ENCODE measurements around the gene MYCBPAP. TPM values are rescaled to one million over a fixed set of nuclear protein-coding genes. Genes with fewer than 3 reads are reported as not detected.

The MYCBPAP gene
- total RNA-seq, 2 donors from 2014 or later = 1.1 to 2.8 TPM

- Mint-ChIP-seq H3K4me3 (peak within 1 kb of the TSS; percentile 59), H3K27ac (no peak within 1 kb of the TSS), H3K4me1 (ENCODE audit: low read depth in 2 of 2) (peaks cover 0 to 12% of the 10 kb centered on the region in 2 donors), H3K9me3 (no peaks in the 10 kb centered on the region), H3K27me3 (peaks cover 17 to 24% of the 10 kb centered on the region in 2 donors), H3K36me3 (no peaks in the 10 kb centered on the region)
- DNase-seq (ENCODE audit: low spot score) = peak; percentile 90
- peak; percentile 94 to 95 for ATAC-seq
Observed at GRCh38 chr17:50560185-50560824, 52.1 kb downstream of the MYCBPAP start, which contains the start of gene CACNA1G. Gene CACNA1G, plus strand, starts transcription at chr17:50560715. Its CDS starts 745 bp downstream, at chr17:50561460.

GRCh38 chr17:50560931-50561745 lies 52.9 kb downstream of the MYCBPAP start:
- Mint-ChIP-seq H3K4me1 (ENCODE audit: low read depth in 2 of 2) (peaks cover 6 to 15% of the 10 kb centered on the region in 2 donors), H3K27me3 (peaks cover 25 to 30% of the 10 kb centered on the region in 2 donors), H3K36me3 (no peaks in the 10 kb centered on the region), H3K9me3 (no peaks in the 10 kb centered on the region), H3K4me3 (no peak overlapping the region), H3K27ac (no peak overlapping the region)
- peak in 1 of 2 donors; percentile 17 for ATAC-seq
- no peak for DNase-seq (ENCODE audit: low spot score)

DNA sequence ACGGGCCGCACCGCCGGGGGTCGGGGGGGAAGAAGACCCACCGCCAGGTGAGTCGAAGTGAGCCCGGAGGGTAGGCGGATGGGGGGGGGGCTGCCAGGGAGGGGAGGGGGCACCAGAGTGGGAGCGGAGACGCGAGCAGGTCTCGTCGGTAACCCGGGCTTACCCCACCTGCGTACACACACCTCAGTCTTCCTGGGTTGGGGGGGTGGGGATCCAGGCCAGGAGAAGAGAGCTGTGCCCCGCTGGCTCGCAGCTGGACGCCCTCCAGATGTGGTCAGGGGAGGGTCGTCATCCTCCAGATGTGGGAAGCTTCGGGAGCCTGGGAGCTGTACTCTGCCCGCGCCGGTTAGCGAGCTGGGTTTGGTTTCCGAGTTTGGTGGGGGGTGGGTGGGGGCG lies 53.5 kb downstream of the MYCBPAP start:
- Mint-ChIP-seq H3K4me1 (ENCODE audit: low read depth in 2 of 2) (peaks cover 6 to 15% of the 10 kb centered on the region in 2 donors), H3K9me3 (no peaks in the 10 kb centered on the region), H3K27ac (no peak overlapping the region), H3K4me3 (no peak overlapping the region), H3K36me3 (no peaks in the 10 kb centered on the region), H3K27me3 (peaks cover 31 to 36% of the 10 kb centered on the region in 2 donors)
- DNase-seq (ENCODE audit: low spot score) (no peak), ATAC-seq (no peak)

GRCh38 chr17:50562242-50563091 lies 54.2 kb downstream of the MYCBPAP start:
- no peak for ATAC-seq

DNA sequence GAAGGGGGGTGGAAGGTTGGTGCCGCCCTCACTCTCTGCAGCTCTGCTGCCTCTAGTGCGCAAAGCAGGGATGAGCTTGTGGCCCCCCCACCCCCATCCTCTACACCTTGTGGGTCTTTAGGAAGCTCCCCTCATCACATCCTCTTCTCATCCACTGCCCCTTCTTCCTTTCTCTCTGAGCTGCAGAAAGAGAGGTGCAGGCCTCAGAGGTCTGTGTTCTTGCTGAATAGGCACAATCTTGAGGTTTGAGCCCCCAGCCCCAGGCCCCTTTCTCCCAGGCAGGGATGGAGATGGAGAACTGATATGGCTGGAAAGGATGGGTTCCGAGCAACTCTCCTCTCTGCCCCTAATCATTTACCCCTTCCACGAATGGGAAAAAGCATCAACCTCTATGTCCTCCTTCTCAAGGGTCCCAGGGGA lies 54.9 kb downstream of the MYCBPAP start:
- ATAC-seq (no peak), DNase-seq (ENCODE audit: low spot score) (no peak)
- Mint-ChIP-seq H3K4me1 (ENCODE audit: low read depth in 2 of 2) (peaks cover 6 to 15% of the 10 kb centered on the region in 2 donors), H3K9me3 (no peaks in the 10 kb centered on the region), H3K36me3 (no peaks in the 10 kb centered on the region), H3K4me3 (no peak overlapping the region), H3K27ac (no peak overlapping the region), H3K27me3 (peaks cover 45 to 46% of the 10 kb centered on the region in 2 donors)

More at GRCh38 chr17:50562242-50563091, 54.2 kb downstream of the MYCBPAP start:
- peak overlapping the region; percentile 30 for H3K4me3 Mint-ChIP-seq
- DNase-seq (ENCODE audit: low spot score) = no peak
- H3K36me3 Mint-ChIP-seq = no peaks in the 10 kb centered on the region
- H3K27ac Mint-ChIP-seq = no peak overlapping the region
- peaks cover 6 to 15% of the 10 kb centered on the region in 2 donors for H3K4me1 Mint-ChIP-seq (ENCODE audit: low read depth in 2 of 2)
- no peaks in the 10 kb centered on the region for H3K9me3 Mint-ChIP-seq
- H3K27me3 Mint-ChIP-seq = peaks cover 39 to 43% of the 10 kb centered on the region in 2 donors

DNA sequence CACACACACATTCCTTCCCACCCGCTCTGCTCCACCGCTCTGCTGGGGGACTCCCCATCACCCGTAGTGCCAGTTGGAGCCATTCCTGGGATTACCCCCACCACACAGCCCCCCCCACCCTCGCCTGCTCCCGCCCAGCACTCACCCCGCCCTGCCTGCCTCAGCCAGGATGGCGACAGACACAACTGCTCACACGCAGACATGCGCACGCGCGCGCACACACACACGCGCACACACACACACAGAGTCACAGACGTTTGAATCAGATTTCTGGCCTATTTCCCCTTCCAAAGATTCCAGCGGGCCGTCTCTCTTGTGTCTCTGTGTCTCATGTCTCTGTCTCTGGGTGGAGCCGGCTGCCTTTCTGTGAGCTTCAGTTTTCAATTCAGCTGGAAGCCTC lies 56.7 kb downstream of the MYCBPAP start:
- Mint-ChIP-seq H3K27me3 (peaks cover 41 to 48% of the 10 kb centered on the region in 2 donors), H3K4me3 (no peak overlapping the region), H3K4me1 (ENCODE audit: low read depth in 2 of 2) (peaks cover 6 to 11% of the 10 kb centered on the region in 2 donors), H3K9me3 (no peaks in the 10 kb centered on the region), H3K36me3 (no peaks in the 10 kb centered on the region), H3K27ac (no peak overlapping the region)
- DNase-seq (ENCODE audit: low spot score) (no peak), ATAC-seq (no peak)

- Mint-ChIP-seq H3K36me3 (no peaks in the 10 kb centered on the region), H3K27ac (no peak overlapping the region), H3K9me3 (no peaks in the 10 kb centered on the region), H3K4me1 (ENCODE audit: low read depth in 2 of 2) (peaks cover 6 to 9% of the 10 kb centered on the region in 2 donors), H3K4me3 (no peak overlapping the region), H3K27me3 (peaks cover 39 to 48% of the 10 kb centered on the region in 2 donors)
- ATAC-seq (no peak), DNase-seq (ENCODE audit: low spot score) (no peak)
Observed at GRCh38 chr17:50565402-50566350, 57.4 kb downstream of the MYCBPAP start.

- Mint-ChIP-seq H3K4me1 (ENCODE audit: low read depth in 2 of 2) (peaks cover 6 to 9% of the 10 kb centered on the region in 2 donors), H3K36me3 (no peaks in the 10 kb centered on the region), H3K9me3 (no peaks in the 10 kb centered on the region), H3K27me3 (peaks cover 44 to 49% of the 10 kb centered on the region in 2 donors), H3K4me3 (no peak overlapping the region), H3K27ac (no peak overlapping the region)
- ATAC-seq (no peak), DNase-seq (ENCODE audit: low spot score) (no peak)
Observed at GRCh38 chr17:50566886-50567285, 58.6 kb downstream of the MYCBPAP start.

DNA sequence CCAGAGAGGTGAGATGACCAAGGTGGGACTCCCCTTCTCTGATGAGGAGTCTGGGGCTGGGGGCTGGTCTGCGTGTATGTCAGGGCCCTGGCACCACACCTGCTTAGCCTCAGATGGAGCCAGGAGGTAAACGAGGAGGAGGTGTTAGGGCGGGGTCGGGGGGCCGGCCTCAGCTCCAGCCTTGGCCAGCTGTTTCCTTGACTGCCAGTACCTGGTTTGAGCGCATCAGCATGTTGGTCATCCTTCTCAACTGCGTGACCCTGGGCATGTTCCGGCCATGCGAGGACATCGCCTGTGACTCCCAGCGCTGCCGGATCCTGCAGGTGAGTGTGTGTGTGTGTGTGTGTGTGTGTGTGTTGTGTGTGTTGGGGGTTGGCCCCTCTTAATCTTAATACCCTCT lies 60.4 kb downstream of the MYCBPAP start:
- H3K36me3 Mint-ChIP-seq = no peaks in the 10 kb centered on the region
- peaks cover 39 to 43% of the 10 kb centered on the region in 2 donors for H3K27me3 Mint-ChIP-seq
- no peak overlapping the region for H3K27ac Mint-ChIP-seq
- DNase-seq (ENCODE audit: low spot score) (no peak), ATAC-seq (no peak)
- H3K4me1 Mint-ChIP-seq (ENCODE audit: low read depth in 2 of 2) = peaks cover 5 to 6% of the 10 kb centered on the region in 2 donors
- H3K9me3 Mint-ChIP-seq = no peaks in the 10 kb centered on the region
- H3K4me3 Mint-ChIP-seq = no peak overlapping the region

- DNase-seq (ENCODE audit: low spot score) = no peak
- Mint-ChIP-seq H3K27ac (no peak overlapping the region), H3K4me3 (no peak overlapping the region), H3K27me3 (peaks cover 37% of the 10 kb centered on the region in 2 donors), H3K4me1 (ENCODE audit: low read depth in 2 of 2) (peaks cover 5 to 6% of the 10 kb centered on the region in 2 donors), H3K36me3 (no peaks in the 10 kb centered on the region), H3K9me3 (no peaks in the 10 kb centered on the region)
- ATAC-seq = no peak
Observed at GRCh38 chr17:50569592-50569991, 61.4 kb downstream of the MYCBPAP start.

DNA sequence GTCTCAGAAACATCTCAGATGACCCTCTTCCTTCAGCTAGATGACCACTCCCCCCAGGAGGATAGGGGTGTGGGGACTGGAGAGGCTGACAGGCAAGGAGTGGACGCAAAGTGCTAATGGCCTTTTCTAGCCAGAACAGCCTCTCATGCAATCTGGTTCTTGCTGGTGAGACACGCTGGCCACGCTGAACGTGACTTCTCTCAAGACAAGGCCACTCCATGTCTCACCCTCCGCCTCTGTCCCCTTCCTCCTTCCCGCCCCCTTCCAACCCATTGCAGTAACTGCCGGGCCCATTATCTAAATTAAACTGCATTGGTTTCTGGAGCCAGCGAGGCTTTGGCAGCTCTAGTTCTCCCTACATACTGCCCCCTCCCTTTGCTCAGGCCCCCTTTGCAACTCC lies 61.8 kb downstream of the MYCBPAP start:
- Mint-ChIP-seq H3K36me3 (no peaks in the 10 kb centered on the region), H3K4me3 (no peak overlapping the region), H3K27me3 (peaks cover 32 to 37% of the 10 kb centered on the region in 2 donors), H3K9me3 (no peaks in the 10 kb centered on the region), H3K27ac (no peak overlapping the region), H3K4me1 (ENCODE audit: low read depth in 2 of 2) (peaks cover 3 to 6% of the 10 kb centered on the region in 2 donors)
- no peak for DNase-seq (ENCODE audit: low spot score)
- ATAC-seq = no peak

DNA sequence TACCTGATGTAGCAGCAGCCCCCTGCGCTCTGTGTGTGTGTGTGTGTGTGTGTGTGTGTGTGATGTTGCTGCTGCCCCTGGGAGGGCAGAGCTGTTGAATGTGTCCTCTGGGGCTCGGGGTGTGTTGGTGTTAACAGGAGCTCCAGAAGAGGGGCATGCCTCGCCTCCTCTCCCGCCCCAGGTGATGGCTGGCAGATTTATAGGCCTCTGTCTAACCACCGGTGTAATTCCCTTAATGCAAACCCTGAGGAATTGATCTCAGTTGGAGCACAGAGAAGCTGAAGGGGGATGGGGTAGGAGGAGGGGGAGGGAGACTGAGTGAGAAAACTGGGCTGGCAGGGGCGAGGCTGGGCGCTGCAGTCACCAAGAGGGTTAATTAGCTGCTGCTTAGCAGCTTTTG lies 62.3 kb downstream of the MYCBPAP start:
- Mint-ChIP-seq H3K36me3 (no peaks in the 10 kb centered on the region), H3K27ac (no peak overlapping the region), H3K9me3 (no peaks in the 10 kb centered on the region), H3K4me1 (ENCODE audit: low read depth in 2 of 2) (peaks cover 3 to 5% of the 10 kb centered on the region in 2 donors), H3K27me3 (peaks cover 29 to 33% of the 10 kb centered on the region in 2 donors), H3K4me3 (no peak overlapping the region)
- DNase-seq (ENCODE audit: low spot score) (no peak), ATAC-seq (no peak)
